ENCODE data around the gene RASSF4.

- no peak for TF ChIP-seq CTCF (IDR thresholded peaks at IDR 0.05)
- no peak for TF ChIP-seq POLR2A (IDR thresholded peaks at IDR 0.05)
These were observed 35.2 kb upstream of the RASSF4 start for GRCh38 chr10:44924261-44925040.
